DMS 273 (cell line): ENCODE results near the gene DTNB.
"Not testable (repeated sequence)": the region's sequence is repeated elsewhere in the genome, so short reads cannot be mapped to it uniquely, and the experiment has no call there.

ENCODE experiments used
- DNase-seq: peaks from one replicate; lab custom pipeline; 2025; ENCODE audit not compliant: unreplicated experiment; lab: John Stamatoyannopoulos, UW

DTNB gene

DNA sequence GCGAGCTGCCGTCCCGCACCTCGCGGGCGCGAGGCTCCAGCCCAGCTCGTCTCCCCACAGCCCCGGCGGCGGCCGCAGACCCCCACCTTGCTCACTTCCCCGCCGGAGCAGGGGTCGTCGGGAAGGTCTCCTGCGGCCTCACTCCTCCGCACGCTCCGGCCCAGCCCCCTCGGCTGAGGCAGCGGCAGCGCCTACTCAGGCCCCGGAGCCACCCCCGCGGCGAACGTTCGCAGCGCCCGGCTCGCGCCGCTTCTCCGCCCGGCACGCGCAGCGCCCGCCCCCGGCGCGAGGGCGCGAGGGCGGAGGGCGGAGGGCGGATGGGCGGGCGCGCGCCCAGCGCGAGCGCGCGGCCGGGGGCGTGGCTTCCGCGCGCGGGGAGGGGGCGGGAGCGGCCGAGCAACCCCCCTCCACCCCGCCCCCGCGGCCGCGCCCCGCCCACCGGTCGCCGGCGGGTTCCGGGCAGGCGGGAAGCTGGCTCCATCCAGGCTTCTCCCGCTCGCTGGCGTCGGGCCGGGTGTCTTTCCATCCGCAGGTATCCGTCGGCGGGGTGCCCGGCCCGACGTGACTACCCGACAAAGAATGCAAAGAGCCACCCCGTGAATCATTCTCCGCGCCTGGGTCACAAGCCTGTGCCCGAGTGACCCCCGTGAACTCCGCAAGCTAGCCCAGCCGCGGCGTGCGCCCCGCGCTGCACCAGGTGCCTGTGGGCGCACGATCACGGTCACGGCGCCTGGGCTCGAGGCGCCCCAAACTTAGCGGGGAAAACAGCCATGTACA lies at the start of gene DTNB:
DTNB (minus strand) TSS at position 278 of the 777 bp plus-strand sequence. CDS start 20,917 bp downstream, outside the sequence.
- DNase-seq = peak; percentile 94

DNA sequence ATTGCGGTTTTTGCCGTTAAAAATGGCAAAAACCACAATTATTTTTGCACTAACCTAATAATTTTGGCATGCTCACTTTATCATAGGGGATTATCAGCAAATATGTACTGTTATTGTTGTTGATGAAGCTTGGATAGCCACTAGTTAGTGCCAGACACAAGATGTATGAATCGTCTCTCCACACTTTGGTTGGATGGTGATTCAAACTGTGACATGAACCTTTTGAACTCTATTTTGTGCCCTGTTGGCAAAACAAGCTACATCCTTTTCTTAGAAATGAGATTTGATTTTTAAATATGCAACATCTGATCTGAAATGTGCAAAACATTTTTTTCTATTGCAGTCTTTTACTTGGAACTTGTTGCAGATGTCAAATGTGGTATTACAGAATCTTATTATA lies 48.8 kb upstream of the DTNB start:
- DNase-seq = no peak

GRCh38 chr2:25720575-25720974 lies 47.2 kb upstream of the DTNB start:
- no peak for DNase-seq

DNA sequence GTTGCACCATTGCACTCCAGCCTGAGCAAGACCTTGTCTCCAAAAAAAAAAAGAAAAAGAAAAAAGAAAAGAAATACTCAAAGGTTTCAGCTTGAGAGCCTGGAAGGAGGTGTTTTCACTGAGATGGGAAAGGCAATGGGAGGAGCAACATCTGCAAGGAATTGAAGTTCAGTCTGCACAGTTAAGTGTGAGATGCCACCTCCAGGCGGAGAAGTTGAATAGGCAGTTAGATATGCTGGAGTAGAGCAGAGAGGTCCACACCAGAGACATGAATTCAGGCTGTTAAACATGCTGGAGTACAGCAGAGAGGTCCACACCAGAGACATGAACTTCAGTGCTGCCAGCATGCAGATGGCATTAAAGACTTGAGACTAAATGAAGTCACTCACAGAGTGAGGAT lies 41.4 kb upstream of the DTNB start:
- peak; percentile 47 for DNase-seq

DNA sequence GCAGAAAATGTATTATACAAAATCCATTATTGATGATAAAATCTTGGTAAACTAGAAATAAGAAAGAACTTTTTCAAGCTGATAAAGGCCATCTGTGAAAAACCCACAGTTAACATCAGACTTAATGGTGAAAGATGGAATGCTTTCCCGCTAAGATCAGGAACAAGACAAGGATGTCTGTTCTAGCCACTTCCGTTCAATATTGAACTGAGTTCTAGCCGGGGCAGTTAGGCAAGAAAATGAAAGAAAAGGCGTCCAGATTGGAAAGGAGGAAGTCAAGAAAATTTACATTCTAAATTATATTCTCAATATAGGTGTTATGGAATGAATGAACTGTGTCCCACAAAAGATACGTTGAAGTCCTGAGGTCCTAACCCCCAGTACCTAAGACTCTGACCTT lies 39.1 kb upstream of the DTNB start:
- no peak for DNase-seq

GRCh38 chr2:25711675-25712354 lies 38.4 kb upstream of the DTNB start:
- DNase-seq = no peak

- no peak for DNase-seq
These were observed 37.4 kb upstream of the DTNB start for GRCh38 chr2:25710750-25711149.

DNA sequence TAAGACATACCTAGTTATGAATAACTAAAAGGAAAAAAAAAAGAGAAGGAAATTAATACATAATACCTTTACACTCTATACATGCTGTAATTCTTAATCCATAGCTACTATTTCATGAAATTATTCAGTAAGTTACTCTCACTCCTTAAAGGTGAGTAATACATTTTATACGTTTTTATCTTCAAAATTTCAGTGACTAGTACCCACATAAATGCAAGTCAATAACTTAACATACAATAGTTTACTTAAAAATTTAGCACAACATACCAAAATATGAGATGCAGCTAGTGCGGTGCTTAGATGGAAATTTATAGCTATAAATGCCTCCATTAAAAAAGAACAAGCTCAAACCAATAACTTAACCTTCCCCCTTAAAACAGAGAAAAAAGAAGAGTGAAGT lies 36.0 kb upstream of the DTNB start:
- no peak for DNase-seq

DNA sequence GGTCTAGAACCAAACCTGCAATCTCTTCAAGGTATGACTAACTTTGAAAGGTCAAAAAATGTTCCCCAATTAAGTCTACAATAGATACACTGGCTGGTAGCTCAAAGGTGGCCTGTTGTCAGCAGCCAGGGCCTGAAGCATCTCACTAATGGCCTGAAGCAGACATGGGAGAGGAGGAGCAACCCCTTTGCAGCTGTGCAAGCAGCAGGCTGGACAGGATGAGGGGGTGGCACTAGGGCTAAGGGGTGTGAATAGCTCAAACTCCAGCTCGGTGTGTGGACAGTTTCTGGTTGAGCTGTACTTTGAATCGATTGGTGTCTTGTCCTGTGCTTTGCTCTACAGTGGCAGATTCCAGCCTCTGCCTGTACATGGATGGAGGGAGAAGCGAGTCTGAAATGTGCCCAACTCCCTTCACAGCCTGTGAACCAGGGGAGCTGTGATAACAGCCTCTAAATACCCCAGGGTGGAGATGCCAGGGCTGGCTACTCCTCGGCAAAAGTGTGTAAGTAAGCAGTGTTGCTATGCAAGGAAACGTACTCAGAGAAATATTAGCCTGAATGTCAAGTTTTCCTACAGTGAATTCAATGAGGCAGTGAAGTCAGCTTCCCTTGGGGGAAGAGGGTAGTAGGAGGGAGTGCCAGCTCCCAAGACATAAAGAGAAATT lies 34.7 kb upstream of the DTNB start:
- no peak for DNase-seq

DNA sequence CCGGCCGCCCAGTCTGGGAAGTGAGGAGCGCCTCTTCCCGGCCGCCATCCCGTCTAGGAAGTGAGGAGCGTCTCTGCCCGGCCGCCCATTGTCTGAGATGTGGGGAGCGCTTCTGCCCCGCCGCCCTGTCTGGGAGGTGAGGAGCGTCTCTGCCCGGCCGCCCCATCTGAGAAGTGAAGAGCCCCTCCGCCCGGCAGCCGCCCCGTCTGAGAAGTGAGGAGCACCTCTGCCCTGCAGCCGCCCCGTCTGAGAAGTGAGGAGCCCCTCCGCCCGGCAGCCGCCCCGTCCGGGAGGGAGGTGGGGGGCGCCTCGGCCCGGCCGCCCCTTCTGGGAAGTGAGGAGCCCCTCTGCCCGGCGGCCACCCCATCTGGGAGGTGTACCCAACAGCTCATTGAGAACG lies 32.2 kb upstream of the DTNB start:
- DNase-seq = not testable (repeated sequence)

DNA sequence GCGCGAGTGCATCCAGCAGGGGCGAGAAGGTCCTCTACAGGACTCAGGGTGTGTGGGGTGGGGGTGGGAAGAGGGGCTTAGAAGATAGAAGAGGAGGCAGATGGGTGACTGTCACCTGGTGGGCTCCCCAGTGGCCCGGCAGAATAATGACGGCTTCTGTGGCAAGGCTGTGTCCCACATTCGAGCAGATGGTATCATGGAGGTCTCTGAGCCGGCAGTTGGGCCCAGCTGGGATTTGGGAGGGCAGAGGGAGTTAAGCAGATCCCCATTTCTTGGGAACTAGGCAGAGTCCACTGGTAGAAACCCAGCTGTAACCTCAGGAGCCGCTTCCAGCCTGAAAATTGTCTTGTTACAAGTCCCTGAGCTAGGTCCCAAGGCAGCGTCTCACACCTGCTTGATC lies 28.4 kb upstream of the DTNB start:
- peak; percentile 33 for DNase-seq

GRCh38 chr2:25700221-25700660 lies 26.9 kb upstream of the DTNB start:
- peak; percentile 66 for DNase-seq

DNA sequence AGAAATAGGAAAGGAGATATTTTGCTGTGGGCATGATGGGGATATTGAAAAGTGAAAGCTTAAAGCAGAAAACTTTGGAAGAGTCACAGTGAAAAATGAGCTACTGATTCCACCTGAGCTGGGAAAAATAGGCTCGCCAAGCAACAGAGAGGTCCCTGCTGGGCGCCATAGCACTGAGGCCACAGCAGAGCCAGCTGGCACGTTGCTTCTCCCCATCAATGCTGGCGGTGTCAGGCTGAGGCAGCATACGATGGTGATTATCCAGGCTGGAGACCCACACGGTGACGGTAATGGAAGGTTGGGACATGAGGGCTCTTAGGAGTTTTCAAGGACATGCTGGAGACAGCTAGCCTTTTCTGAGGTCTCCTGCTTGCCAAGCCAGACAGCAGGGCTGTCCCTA lies 25.8 kb upstream of the DTNB start:
- peak; percentile 31 for DNase-seq

DNA sequence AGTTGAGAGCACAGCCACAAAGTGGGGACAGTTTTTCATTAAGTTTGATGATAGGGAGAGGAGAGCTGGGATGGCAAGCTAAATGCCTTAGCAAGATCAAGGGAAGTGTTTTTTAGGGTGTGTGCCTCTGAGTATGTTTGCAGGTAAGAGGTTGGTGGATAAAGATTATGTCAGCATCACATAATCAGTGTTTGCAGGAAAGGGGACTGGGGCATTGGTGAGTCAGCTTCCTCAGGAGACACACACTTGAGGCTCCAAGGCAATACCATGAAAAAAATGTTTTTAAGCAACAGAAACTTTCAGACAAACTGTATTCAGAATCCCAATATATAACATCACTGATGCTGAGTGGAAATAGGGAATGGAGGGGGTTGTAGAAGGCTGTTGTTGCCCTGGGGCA lies 25.4 kb upstream of the DTNB start:
- DNase-seq = no peak

GRCh38 chr2:25697559-25698341 lies 24.4 kb upstream of the DTNB start:
- no peak for DNase-seq

- DNase-seq = no peak
These were observed 19.5 kb upstream of the DTNB start for GRCh38 chr2:25692737-25693445.

- no peak for DNase-seq
These were observed 18.8 kb upstream of the DTNB start for GRCh38 chr2:25692143-25692542.

- no peak for DNase-seq
These were observed 16.7 kb upstream of the DTNB start for GRCh38 chr2:25690058-25690457.

DNA sequence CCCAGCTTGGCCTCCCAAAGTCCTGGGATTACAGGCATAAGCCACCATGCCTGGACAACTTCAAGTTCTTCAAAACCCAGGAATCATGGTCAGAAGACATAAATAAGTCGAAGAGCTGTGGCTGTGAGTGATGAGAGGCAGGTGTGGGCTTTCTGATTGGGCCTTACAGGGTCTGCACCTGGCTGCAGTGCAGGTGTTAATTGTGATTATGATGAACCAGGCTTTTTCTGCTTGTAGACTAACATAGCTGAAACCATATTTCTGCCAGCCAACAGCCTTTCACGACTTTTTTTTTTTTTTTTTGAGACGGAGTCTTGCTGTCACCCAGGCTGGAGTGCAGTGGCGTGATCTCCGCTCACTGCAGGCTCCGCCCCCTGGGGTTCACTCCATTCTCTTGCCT lies 14.9 kb upstream of the DTNB start:
- DNase-seq = no peak

- no peak for DNase-seq
These were observed 12.4 kb upstream of the DTNB start for GRCh38 chr2:25685741-25686140.
